GM19468 (cell line): ENCODE measurements around the gene LIMK2.
"Not testable (repeated sequence)": the region's sequence is repeated elsewhere in the genome, so short reads cannot be mapped to it uniquely, and the experiment has no call there.

Experiments used
- ATAC-seq: cut with Tn5 transposase; IDR thresholded peaks from one replicate; pipeline ENCODE4 v1.9.1; 2021; ENCODE audit warnings: mild to moderate bottlenecking, moderate library complexity, moderate number of reproducible peaks; ENCODE audit not compliant: unreplicated experiment; ENCODE audit errors: extremely low read depth

Gene LIMK2

DNA sequence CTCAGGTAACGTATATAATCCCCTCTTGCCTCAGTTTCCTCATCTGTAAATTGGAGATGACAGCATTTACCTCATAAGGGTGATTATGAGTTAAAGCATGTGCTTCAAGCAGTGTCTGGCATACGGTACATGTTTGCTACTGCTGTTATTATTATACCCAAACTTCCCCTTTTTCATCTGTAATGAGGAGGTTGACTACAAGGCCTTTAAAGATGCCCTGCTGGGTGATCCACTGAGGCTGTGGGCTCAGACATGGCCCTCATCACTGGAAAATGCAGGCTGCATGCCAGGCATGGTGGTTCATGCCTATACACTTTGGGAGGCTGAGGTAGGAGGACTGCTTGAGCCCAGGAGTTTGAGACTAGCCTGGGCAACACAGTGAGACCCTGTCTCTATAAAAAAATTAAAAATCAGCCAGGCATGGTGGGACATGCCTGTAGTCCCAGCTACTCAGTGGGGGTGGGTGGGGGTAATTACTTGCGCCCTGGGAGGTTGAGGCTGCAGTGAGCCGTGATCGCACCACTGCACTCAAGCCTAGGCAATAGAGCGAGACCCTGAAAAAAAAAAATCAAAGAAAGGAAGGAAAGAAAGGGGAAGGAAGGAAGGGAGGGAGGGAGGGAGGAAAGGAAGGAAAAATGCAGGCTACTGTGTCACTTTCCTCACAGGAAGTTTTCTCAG lies 75.9 kb downstream of the LIMK2 start:
- ATAC-seq, result no peak

DNA sequence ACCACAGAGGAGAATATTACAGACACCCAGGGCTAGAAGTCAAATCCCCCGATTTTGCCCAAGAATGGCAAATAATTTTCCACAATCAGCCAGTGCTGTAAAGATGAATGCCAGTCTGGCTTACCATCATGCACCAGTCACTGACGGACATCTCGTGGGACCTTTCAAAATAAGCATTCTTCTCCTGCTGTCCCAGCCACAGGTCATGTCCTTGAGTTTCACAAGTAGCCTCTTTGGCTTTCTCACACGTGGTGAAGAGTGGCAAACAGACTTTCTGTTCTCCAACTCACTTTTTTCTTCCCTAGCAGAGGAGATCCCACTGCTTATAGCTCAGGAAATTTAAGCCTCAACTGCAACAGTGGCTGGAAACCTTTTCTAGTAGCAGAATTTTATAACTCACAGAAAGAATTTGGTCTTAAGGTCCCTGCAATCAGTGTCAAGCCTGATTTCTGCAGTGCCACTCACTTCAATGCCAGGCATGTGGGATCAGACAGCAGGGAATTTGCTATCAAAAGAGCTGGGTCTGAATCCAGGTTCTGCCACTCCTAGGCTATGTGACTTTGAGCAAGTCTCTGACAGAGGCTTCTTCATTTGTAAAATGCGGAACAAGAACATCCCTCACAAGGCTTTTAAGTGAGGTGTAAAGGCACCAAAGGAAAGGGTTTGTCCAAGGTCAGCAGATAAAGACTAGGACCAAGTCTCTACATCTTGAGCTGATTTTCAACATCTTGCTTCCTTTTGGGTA lies 76.6 kb downstream of the LIMK2 start:
- no peak for ATAC-seq

DNA sequence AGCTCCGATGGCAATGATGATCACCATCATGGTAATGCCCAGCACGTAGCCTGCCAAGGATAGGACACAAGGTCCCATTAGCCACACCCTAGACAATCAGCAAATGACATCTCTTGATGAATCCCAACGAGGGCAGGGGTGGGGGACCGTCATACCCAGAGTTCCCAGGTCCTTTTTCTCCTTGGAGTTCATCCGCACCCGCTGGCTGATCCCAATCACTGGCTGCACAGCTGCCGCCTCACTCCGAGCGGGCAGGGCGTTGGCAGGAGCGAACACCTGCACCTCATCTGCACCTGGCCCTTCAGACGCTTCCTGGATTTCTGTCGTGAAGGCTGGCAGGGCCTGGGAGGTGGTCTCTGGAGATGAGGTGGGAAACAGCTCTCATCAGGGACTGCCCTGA lies 77.2 kb downstream of the LIMK2 start:
- ATAC-seq, result no peak

DNA sequence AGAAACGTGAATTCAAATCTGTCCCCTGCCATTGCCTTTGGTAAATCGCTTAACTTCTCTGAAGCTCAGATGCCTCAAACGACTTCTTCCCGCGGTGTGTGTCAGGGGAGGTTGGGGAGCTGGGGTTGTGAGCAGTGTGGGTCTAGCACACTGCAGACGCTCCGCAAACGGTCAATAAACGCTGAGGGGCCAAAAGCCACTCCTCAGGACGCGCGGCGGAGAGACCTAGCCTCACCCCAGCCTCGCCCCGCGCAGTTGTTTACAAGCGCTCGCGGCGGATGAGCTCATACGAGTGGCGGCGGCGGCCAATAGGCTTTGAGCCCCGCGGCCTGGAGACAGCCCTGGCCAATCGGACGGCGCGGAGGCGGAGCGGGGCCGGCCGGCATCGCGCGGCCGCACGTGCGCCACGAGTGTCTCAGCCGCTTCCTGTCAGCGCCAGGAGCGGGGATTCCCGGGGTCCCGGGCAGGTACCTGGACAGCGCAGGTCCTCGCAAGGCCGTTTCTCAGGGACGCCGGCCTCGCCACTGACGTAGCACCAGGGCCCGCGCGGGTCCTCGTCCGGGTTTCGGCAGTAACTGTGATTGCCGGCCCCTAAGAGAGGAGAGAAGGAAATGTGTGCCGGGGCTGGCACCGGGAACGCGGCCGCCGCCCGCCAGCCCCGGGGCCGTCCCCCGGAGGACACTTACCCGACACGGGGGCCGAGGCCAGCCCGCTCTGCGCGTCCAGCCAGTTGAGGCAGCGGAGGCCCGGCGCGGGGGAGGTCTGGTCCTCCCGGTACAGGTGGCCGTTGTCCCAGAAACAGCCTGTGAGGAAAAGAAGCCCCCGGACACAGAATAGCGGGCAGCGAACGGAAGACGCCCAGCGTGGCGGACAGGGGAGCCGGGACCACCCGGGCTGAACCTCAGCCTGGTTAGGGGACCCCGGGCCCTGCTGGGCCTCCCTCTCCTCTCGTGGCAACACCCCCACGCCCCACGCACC lies 78.7 kb downstream of the LIMK2 start:
- peak; percentile 80 for ATAC-seq

DNA sequence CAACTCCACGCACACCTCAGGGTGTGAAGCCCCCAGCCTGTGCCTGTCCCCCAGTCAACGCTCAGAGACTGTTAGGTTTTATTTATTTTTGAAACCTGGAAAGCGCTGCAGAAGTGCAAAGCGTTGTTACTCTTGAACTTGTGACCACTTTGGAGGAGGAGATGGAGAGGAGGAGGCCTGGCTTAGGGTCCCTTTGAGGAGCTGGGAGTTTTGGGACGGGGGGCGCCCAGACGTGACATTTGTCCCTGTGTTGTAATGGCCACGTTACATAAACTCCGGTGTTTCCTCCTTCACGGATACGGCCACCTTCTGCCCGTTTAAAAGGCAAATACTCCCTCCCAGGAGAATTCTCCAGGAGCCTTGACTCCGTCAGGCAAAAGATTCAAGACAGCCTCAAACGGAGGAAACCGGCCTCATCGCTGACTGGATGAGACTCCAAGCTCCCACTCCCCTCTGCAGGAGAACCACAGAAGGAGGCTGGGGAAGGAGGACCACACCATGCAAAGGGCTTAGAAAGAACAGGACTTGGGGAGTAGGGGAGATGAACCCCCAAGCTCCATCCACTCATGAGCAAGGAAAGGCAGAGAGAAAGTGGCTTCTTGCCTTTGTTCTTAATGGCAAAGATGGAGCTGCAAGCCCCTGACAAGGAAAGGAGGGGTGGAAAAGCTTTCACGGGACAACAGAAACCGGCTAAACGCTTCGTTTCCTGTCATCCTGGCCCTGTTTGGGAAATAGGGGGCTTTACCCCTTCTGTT lies 79.6 kb downstream of the LIMK2 start:
- no peak for ATAC-seq

DNA sequence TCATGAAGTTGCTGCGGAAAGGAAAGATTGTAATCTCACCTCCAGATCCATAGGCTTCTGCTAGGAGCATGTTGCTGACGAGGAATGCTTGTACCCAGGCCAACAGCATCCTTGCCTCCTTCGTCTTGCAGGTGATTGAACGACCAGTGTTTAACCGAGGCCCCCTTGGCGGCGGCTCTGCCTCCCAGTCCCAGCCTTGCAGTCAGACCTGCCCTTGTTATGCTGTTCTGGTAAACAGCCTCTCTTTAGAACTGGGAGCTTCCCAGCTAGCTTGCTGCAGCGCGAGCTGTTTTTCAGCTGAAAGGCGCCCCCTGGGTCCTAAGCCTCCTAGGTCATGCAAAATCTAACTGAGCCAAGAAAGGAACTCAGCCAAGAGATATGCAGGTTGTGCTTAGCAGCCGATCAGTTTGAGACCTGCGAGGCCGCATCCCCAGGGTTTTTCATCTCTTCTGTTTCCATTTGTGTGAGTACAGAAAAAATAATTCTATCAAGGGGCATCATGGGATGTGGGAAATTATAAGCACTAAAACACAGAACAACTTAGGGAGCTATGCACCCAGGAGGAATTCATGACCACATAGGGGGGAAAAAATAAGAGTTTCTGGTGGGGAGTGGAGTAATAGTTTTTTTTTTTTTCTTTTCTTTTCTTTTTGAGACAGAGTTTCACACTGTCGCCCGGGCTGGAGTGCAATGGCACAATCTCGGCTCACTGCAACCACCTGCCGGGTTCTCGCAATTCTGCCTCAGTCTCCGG lies 80.3 kb downstream of the LIMK2 start, which contains the start of gene PIK3IP1:
Gene PIK3IP1, minus strand, starts transcription at position 253 of the 754 bp plus-strand sequence. Its CDS starts 144 bp downstream, at position 109.
- ATAC-seq, result no peak

DNA sequence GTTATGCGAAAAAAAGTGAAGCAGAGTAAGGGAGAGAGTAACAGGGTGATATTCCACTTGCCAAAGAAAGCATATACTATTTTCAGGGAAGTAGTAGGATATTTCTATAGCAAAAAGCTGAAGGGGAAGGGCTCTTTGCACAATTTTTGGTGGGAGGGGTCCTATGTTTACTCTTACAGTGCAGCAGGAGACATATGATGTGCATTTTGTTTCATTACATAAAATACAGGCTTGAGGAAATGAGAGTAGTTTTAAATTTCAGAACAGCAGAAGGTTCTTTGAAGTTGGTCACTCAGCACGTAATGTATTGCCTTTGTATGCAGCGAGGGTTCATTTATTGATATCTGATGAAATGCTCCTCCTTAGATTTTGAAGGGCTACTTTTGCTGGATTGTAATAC lies 83.3 kb downstream of the LIMK2 start:
- no peak for ATAC-seq

DNA sequence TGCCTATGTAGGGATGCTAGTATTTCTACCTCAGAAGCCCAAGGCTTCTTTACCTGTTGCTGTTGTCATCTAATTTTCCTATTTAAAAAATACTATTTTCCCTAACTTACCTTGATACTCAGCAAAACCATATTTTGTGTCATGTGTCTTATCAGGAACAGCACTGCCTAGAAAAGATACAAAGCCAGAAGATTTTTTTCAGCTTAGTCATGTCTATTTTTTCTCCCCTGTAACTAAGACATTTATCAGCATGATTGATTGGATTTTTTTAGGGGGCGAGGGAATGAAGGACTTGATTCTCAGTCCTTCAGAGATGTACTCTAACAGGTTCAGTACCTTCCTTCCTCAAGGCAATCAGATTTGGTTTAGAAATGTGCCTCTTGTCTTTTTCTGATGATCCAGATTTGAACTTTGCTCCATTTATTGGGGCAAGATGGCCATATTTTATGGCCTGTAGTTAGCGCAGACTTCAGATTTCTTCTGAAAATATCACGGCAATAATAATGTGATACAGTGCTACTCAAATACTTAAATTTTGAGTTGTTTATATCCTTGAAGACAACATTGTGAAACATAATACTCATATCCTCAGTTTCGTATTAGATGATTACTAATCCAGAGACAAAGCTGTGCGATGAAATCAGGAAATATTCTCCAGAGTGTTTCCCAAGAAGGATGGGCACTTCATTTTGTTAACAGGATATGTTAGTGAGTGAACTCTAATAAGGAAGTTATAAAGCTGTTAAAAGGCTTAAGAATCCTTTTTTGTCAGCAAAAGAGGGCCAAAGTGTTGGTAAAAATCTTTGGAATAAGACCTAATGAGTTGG lies 83.9 kb downstream of the LIMK2 start:
- ATAC-seq, result no peak

DNA sequence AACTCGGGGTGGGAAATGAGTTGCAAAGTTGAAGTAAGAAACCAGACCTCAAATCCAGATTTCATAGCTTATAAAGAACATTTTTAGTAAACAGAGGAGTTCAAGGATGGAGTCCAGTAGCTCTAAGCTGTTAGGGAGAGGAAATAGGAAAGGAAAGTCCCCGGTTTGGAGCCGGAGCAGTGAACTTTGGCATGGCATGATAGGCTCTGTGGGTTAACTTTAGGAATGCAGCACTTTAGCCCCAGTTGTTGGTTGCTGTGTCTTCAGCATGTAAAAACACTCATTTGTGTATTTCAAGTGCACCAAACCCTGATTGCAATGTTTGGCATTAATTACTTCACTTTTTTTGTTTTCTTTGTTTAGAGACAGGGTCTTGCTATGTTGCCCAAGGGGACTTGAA lies 88.8 kb downstream of the LIMK2 start:
- ATAC-seq, result no peak

DNA sequence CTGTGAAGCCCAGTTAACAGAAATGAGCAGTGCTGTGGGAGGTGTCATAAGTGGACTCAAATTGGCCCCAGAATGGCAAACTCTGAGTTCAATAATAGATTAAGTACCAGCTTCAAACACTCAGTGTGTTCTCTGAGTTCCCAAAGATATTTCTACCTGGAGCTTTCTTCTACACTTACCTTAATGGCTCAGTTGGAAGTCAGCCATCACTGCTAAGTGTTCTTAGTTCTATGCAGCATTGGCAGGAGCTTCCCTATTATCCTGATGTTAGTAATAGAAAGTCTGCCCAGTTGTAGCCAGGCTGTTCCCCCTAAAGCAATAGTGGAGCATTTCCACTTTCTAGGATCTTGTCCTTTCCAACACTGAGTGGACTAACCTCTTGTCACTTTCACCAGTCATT lies 89.9 kb downstream of the LIMK2 start:
- ATAC-seq, result no peak

DNA sequence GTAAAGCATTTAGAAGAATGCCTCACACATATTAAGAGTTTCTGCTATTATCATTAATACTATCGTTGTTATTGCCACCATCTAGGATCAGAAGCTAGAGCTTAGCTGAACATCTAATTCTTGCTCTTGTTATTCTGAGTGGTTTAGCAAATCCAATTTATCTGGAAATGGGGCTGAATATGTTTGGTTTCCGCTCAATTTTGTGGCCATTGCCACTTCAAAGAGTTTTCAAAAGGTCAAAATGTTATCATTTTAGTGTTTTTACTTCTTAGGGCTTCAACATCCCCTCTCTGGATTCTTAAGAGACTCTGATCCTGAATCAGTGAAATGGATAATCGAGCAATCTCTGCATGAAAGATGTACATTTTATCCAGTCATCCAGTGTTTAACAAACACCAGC lies 90.4 kb downstream of the LIMK2 start:
- no peak for ATAC-seq

DNA sequence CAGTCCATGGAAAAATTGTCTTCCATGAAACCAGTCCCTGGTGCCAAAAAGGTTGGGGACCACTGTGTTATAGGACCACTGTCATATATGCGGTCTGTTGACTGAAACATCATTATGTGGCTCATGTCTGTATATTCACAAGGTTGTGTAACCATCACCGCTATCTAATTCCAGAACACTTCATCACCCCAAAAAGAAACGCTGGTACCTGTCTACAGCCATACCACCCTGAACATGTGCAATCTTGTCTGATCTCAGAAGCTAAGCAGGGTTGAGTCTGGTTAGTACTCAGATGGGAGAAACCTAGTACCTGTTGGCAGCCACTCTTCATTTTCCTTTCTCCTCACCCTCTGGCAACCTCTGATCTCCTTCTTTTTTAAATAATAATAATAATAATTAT lies 93.1 kb downstream of the LIMK2 start:
- no peak for ATAC-seq

DNA sequence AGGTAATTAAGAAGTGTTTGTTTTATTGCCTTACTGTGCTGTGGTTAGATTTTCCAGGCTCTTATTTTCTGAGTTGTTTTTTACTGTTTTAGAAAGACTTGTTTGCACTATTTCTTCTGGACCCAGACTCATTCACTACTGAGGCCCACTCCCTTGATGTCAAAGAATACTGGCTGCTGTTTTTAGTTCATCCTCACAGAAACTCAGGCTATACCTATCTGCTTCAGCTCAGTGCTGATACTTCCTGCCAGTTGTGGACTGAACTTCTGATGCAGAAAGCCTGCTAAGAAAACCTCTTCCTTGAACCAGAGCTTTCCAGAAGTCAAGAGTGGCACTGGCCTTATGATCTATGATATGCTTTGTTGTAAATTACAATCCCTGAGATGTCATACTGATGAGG lies 96.1 kb downstream of the LIMK2 start:
- no peak for ATAC-seq

DNA sequence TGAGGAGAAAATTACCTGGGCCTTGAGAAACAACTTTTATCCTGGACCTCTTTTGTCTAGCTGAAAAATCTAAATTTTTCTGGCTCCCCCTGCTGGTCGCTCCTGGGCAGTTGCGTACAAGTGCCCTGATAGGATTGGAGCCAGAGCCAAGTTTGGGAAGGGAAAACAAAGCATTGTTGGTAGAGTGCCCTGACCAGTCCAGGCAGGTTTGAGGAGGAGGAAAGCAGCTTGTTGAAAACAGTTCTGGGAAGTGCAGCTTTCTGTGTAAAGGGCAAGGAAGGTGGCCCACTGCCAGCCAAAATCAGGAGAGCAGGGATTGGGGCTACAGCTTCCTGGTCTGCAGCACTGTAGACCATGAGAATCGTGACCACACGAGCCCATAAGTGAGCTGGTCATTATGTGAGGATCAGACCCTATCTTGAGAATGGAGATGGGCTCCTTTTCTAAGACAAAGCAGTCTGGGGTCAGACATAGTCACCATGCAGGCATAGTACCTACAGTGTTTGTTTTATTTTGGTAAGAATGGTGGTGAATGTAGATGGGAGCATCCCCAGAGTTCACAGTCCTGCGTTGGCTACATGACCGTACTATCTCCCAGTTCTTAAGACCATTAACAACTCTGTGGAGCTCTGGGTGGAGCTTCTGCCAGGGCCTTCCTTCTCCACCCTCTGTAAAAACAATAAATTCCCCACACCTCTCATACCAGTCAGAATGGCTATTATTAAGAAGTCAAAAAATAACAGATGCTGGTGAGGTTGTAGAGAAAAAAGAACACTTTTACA lies 101.5 kb downstream of the LIMK2 start:
- no peak for ATAC-seq

DNA sequence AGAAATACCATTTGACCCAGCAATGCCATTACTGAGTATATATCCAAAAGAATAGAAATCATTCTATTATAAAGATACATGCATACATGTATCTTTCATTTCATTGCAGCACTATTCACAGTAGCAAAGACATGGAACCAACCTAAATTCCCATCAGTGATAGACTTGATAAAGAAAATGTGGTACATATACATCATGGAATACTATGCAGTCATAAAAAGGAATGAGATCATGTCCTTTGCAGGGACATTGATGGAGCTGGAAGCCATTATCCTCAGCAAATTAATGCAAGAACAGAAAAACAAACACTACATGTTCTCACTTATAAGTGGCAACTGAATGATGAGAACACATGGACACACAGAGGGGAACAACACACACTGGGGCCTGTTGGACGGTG lies 102.1 kb downstream of the LIMK2 start:
- ATAC-seq, result not testable (repeated sequence)

DNA sequence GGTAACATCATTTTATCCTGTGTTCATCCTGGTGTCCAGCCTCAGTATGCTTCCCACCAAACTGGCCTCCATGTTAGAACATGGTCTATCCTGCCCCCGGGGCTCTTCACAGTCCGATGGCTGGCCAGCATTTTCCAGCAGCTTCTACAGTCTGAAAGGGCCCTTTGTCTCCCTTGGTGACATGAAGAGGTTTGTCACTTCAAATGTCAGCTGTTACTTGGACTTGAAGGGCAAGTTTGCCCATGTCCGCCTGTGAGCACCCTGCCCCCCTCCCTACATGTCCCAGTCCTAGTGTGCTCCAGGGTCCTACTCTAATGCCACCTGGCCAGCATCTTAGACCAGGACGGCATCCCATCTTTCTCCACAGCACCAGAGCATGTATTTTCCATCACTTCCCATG lies 109.3 kb downstream of the LIMK2 start:
- no peak for ATAC-seq
